HEK293T (cell line): Measurements from ENCODE around the gene POLDIP2.

Source experiments
- BHLHE40 ChIP-seq: fragments of 450-650 bp; IDR thresholded peaks from 2 replicates; pipeline ENCODE4 v1.6.1; 2016; ENCODE audit warnings: mild to moderate bottlenecking, moderate library complexity, borderline replicate concordance
- CTBP1 ChIP-seq: fragments of 450-650 bp; IDR thresholded peaks from 2 replicates; pipeline ENCODE4 v1.6.1; 2016; ENCODE audit warnings: borderline replicate concordance
- FOXK2 ChIP-seq: fragments of 450-650 bp; IDR thresholded peaks from 2 replicates; pipeline ENCODE4 v1.6.1; 2016; ENCODE audit warnings: mild to moderate bottlenecking
- L3MBTL2 ChIP-seq: fragments of 450-650 bp; conservative IDR thresholded peaks from 2 replicates; pipeline ENCODE4 v1.6.1; 2016; ENCODE audit warnings: mild to moderate bottlenecking
- SP1 ChIP-seq: fragments of 450-650 bp; IDR thresholded peaks from 2 replicates; pipeline ENCODE4 v1.6.1; 2017
- SUZ12 ChIP-seq: fragments of 450-650 bp; IDR thresholded peaks from 2 replicates; pipeline ENCODE4 v1.6.1; 2016; ENCODE audit warnings: mild to moderate bottlenecking

DNA sequence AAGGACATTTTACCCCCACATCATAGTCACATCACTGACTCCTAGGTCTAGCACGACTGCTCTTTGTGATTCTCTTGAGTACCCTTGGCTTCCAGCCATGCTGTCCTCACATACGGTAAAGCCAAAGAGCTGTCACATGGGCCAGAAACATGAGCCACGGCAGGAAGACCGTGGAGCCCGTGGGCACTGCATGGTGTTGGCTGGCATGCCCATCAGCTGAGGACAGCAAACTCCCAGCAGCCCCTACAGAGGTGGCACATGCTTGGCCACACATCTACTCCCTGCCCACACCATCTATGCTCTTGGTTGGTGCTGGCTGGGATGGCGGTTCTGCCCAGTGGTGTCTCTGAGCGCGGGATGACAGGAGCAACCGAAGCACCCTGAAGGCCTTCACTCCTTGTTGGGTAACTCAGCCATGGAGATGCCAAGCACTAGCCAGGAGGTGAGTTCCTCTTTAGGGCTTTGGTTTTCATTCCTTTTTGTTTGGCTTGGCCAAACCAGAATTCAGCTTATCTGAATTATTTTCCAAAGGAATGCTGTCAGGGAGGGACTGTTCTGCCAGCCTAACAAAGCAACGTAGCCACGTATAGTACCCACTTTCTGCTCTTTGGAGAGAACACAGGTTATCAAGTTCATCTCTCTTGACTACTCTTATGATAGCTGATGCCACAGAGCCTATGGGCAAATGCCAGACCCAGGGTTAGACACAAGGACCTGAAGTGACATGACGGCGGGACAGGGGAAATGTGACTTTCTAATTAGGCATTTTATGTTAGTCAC, 11.7 kb downstream of the POLDIP2 start:
- TF ChIP-seq SP1 (no peak), FOXK2 (no peak), CTBP1 (no peak), L3MBTL2 (no peak), SUZ12 (no peak), BHLHE40 (no peak)
